Left cardiac atrium (tissue), 4 donors: ENCODE results near the gene ANTXR2. TPM values are rescaled to one million over a fixed set of nuclear protein-coding genes. Genes with fewer than 3 reads are reported as not detected.

Experiments used
- ATAC-seq, 2 donors: fragments of 200-7000 bp; cut with Tn5 transposase; one replicate each; pipeline ENCODE4 v1.9.1; 2020; ENCODE audit warnings: mild to moderate bottlenecking in 2 of 2, moderate library complexity in 2 of 2
- DNase-seq: peaks from one replicate; pipeline ENCODE4 v3.0.0-alpha.2; 2020
- intact Hi-C, 2 donors: fragments of 100-400 bp; cut with DNase I; formaldehyde crosslinking; loops; one replicate each; pipeline versions ENCODE4 v1.14.1 to v1.15.1; 2022 to 2023
- total RNA-seq, 2 donors: library from RNA; stranded (reverse); fragmentation: NEBNext Ultra II Directional; extraction: Animal tissue kit (Norgen Biotek cat#: 25700); gene quantifications; one replicate each; pipeline ENCODE4 v1.2.1, GENCODE V29; 2021
- donor health status: DM: no; HTN: yes; CAD: no.
- donor health status: DM: no; HTN: yes; CAD: no; lungs with severe emphysema.
- donor health status: DM: yes; HTN: yes; CAD: no.
- donor health status: Dilated cardiomyopathy.

Gene ANTXR2
- total RNA-seq, 2 donors from 2014 or later, result 39.3 to 49.8 TPM

DNA sequence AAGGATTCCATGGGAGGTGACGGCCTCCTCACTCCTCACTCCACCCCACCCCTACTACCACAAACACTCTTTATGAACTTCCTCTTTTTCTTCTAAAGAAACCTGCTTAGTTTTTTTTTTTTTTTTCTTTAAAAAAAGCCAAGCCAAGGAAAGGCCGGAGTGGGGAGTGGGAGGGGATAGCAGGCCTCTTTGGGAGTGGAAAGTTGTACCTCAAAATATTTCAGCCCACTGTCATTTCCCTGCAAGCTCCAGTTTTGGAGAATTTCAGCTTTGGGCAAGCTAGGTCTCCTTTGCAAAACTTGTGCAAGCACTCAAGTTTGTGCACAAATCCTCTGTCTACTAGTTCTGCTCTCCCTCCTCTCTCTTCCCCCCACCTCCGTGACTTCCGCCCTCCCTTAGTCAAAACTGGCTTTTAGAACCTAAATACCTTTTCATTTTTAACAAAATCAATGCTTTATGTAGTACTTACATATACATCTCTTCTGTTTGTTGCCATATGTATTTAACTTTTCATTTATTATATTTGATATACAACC lies 512 bp upstream of the ANTXR2 start:
- ATAC-seq (no peak), DNase-seq (no peak)
- intact Hi-C loops, result loop anchor here (10.0 kb wide), 1 partner anchor 111 kb away; no protein-coding TSS in a partner anchor

DNA sequence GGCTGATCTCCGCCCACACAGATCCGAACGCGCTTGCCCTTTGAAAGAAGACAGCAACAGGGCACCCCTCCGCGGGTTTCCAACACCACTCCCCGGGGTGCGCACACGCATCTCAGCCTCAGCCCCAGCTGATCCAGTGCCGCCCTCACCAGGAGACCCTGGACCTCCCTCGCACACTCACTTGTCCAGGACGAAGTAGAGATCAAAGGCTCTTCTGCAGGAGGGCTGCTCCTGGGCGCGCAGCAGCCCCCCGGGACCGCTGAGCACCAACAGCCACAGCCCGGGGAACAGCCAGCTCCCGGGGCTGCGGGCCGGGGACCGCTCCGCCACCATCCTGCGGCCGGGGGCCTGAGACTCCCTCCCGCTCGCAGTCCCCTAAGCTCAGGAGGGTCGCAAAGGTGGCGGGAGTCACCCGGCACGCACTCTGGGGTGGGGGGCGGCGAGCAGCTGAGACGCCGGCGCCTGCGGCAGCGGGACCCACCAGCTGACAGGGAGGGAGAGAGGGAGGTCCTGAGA lies 743 bp downstream of the ANTXR2 start:
- intact Hi-C loops, result loop anchor here (10.0 kb wide), 1 partner anchor 113 kb away; no protein-coding TSS in a partner anchor
- DNase-seq (peak; percentile 55), ATAC-seq (peak; percentile 53 to 55)

DNA sequence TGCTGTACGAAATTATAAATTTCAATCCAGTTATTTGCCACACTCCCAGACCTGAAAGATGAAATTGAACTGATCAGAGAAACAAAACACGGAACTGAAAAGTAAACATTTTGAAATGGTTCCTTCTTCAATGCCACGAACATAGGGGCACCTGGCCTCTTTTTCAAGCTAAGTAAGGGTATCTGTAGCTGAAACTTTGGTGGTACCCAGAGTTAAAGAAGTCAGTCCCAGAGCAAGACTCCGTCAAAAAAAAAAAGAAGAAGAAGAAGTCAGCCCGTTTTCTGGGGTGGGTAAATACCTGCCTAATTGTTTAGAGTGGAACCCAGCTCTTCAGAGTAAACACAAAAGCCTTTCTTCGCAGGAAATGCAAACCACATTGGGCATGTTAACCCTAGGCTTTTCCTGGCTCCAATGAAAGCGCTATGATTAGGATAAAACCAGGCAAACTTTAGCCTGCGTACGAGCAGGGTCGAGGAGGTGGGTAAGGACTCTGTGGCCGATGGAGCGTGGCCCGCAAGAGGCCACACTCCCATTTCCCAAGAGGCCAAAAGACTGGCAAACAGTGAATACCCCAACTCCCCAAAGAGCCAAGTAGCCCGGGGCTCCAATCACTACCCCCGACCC lies 1.3 kb downstream of the ANTXR2 start:
- DNase-seq (no peak), ATAC-seq (peak in 1 of 2 donors; percentile 1)
- intact Hi-C loops, result loop anchor here (10.0 kb wide), 1 partner anchor 113 kb away; no protein-coding TSS in a partner anchor

DNA sequence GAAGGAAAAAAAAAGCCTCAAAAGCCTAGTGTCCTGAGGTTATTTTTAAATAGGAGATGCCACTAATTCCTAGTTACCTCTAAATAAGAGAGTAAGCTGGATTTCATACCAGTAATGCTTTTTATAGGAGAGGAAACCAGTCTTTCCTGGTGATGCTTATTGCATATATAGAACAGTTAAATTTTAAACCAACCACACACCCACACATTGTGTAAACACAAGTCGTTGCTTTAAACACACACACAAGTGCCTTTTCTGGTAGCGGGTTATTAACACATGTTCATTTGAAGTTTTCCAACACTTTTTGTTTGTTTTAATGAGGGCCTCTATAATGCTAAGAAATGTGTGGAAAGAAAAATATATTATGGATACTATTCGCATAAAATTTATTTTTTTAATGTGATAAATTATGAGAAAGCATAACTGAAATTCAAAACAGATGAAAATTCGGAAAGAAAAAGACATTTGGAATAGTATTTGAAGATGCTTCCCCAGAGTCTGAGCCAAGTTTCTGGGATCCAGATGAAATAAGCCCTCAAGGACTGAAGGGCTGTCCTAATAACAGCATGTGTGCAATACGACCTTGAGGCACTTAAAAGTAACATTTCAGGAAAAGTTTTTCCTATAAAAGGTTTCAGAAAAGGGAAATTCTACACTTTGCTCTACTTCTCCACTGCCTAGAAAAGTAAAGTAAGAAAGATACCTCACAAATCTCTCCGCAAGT lies 2.0 kb downstream of the ANTXR2 start:
- DNase-seq (no peak), ATAC-seq (no peak)
- intact Hi-C loops, result loop anchor here (10.0 kb wide), 1 partner anchor 114 kb away; no protein-coding TSS in a partner anchor

DNA sequence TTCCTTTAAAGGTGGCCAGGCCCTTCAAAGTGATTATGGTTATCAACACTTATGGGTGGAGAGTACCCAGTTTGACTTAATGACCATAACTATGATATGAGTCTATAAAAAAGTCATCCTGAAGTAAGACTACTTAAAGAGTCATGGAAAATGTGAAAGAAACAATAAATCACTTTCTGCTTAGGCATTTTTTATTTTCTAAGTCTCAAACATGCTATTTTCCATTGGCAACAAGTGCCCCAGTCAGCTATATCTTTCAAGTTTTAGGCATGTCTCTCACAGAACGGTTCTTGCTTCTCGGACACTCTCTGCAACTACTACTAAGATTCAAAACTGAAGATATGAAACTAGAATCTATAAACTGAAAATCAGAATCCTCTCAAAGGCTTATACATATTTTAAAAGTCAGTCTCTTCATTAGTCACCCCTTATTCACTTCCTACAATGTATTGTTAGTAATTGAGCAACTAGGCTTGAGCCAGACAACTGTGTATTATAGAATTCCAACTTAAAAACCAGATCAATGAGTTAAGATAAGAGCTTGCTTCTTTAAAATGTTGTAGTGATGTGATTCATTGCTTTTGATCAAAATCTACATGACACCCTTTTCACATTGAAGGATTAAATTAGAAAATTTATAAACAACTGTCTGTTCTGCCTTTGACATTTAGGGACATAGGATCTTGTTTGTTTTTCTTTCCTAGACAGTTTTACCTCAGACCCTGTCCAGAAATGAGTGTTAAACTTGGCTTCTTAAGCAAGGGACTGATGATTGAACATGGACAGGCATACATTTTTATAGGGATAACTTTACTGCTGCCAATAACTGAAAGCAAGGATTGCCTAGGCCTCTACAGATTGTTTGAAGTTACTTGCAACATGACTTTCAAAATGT lies 2.9 kb downstream of the ANTXR2 start:
- intact Hi-C loops, result loop anchor here (10.0 kb wide), 1 partner anchor 115 kb away; no protein-coding TSS in a partner anchor
- ATAC-seq (no peak), DNase-seq (no peak)

DNA sequence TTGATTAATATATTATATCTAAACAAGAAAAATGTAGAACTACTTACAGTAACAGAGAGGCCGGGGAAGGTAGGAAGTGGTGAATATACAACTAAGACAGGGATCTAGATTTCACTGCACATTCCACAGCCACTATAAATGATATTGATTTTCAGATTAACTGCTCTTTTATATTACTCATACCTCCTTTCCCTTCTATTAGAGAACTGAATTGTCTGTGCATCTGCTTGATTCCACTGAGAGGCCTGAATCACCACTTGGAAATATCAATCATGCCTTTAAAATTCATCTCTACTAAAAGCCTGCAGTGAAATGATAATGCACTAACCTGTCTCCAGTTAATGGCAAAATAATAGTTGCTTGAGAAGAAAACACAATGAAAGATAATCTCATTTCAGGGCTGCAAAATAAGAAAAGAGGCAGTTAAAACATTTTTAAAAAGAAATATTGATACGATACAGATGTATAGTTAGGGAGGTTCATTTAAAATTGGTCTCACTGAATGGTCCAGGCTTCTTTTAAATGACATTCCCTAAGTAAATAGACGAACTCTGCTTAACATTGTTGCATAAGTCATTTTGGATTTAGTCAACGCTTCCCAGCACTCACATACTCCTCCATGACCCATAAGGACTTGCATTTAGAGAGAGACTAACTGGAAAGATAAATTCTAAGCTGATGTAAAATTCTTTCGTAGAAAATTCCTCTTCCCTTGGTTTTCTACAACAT lies 3.8 kb downstream of the ANTXR2 start:
- intact Hi-C loops, result no loop called here
- ATAC-seq, result no peak
- no peak for DNase-seq

DNA sequence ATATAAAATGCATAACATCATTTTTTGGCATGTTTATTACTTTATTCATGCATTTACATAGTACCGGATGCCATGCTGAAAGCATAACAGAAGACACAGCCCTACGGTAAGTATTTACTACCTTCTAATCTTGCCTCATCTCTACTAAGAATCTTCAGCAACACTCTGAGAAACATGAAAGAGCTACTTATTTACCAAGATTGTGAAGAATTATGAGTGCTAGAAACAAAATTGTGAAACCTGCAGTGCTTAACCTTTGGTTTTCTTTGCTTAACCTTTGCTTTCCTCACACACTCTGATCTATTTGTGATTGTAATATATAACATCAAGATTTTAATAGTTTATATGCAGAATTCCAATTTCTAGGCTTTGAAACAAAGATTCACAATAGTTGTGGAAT lies 7.4 kb downstream of the ANTXR2 start:
- ATAC-seq (no peak), DNase-seq (no peak)
- intact Hi-C loops, result no loop called here

DNA sequence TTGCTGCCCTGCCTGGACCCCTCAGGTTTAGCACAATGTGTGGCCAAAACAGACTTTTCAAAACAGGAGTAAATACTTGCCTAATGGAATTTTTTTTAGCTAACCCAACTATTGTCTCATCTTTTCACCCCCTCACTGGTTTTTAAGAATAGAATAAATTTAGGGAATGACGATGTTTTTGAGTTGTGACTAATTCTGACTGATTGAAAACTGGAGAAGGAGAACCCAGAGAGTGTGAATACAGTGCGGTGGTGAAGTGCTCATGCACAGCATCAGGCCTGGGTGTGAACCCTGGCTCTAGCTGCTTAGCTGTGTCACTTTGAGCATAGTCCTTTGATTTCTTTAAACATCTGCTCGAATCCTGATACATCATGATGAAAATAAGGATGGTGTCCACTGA lies 10.5 kb downstream of the ANTXR2 start:
- DNase-seq, result no peak
- intact Hi-C loops, result no loop called here
- no peak for ATAC-seq

DNA sequence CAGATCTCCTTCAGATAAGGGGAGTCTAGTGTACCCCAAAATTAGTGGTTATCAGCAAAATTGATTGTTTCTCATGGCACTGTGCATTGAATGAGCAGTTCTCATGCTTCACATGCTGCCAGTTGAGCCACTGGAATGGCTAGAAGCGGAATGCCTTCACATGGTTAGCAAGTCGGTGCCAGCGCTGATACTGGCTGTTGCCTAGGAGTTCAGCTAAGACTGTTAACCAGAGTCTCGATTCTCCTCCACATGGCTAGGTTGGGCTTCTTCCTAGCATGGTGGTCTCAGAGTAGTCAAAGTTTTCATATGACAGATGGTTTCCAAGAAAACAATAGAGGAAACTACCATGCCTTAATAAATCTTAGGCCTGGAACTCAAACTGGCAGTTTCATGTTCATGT lies 12.2 kb downstream of the ANTXR2 start:
- intact Hi-C loops, result no loop called here
- no peak for DNase-seq
- no peak for ATAC-seq

DNA sequence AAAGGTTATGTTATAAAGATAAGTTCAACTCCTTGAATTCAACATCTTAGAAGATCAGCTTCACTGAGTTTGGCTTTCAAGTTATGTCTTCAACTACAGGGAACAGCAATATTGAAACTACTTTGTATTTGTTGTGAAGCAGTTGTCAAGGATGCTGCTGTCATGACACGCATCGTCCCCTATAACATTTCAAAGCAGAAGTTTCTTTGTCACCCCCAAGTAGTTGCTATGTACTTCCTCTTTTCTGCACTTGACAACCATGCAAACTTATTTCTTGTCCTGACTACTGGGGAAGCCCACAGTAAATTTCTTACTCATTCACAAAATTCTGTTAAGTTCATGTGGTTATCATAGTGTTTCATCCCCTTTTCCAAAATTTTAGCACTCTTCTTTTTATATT lies 14.3 kb downstream of the ANTXR2 start:
- intact Hi-C loops, result no loop called here
- DNase-seq (no peak), ATAC-seq (peak in 1 of 2 donors; percentile 79)

DNA sequence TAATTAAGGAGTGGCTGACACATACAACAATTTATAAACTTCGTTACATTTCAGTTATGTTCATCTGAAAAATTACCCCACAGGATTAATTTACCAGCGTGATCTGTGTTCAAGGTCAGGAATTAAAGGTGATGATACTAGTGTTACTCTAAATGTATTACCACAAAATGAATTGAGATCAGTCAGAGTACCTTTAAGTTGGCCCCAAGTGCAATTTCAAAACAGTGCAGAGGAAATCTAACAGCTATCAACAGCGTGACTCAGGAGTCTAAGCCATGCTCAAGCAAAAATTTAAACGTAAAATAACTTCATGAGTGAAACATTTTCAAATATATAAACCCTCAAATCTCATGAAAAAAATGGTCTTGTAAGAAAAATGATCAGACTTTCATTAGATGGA lies 18.7 kb downstream of the ANTXR2 start:
- ATAC-seq, result no peak
- intact Hi-C loops, result no loop called here
- no peak for DNase-seq

DNA sequence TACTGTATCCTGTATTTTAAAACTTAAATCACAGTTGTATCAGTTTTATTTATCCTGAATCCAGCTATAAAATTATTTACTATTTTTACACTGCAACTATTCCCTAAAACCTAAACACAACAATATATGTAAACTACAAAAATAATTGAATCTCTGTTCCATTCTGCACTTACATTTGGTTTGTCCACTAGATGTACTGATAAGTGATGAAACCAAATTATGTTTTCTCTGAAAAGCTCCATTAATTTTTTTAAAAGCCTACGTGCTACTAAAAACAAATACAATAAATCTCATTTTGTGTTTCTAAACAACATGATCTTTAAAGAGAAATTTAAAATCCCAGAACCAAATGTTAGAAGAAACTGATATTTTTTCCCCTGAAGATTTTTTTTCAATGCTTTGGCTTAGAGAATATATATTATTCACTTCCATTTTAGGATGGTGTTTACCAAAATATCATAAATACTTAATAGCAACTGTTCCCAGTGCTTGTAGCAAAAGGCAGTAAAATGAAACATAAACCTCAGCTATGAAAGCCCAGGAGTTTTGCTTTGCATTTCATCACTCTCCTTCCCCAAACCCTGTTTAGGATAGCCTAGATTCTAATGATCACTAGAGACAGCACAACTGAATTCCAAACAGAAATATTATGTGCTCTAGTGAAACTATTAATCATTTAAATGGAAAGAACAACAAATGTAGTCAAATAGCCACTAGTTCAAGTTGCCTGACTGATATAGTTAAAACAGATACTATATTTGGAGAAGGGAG lies 19.7 kb downstream of the ANTXR2 start:
- DNase-seq (no peak), ATAC-seq (no peak)
- intact Hi-C loops, result no loop called here

DNA sequence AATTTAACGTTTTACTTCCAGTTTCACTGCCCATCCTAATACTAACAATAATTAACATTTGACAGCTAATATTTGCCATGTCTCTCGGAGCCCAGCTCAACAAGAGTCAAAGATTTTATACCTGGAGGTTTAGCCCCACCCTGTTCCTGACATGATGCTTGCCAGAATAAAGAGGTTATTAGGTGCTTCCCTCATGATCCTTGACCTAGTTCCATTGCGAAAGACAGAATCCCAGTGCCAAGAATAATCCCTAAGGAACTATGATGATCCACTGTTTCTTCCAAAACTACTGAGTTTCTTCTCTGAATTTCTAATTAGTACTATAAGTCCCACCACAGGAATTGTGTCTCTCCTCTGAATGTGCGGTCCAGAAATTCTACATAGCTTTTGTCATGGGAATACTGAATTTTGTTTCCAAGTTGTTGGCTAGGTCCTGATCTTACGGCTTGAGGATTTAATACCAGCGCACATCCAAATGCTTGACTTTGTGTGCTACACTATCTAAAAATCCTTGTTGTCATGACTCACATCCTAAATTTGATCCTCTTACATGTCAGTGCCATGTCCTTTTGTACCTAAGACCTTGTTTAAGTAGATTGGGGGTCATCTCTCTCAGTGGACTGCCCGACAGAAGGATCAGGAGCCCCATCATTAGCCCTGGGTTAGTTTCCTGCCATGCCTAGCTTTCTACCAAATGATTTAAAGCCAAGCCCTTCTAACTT lies 23.1 kb downstream of the ANTXR2 start:
- DNase-seq (no peak), ATAC-seq (peak in 1 of 2 donors; percentile 18)
- intact Hi-C loops, result no loop called here

DNA sequence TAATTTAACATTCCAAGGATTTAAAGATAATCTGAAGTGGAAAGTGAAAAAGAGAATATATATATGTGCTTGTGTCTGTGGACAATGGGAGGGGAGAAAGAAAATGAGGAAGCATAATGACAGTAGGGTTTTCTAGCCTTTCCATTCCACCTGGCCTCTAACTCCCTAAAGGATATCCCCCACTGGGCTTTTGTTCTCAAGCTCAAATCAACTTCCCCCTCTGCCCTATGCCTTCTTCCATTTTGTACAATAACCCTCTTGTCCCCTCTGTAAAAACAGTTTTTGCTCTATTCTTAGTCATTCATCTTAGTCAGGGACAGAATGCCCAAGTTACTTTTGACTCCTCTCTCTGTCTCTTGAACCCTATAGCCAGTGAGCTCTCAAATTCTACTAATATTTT lies 23.6 kb downstream of the ANTXR2 start:
- intact Hi-C loops, result no loop called here
- DNase-seq (no peak), ATAC-seq (no peak)

DNA sequence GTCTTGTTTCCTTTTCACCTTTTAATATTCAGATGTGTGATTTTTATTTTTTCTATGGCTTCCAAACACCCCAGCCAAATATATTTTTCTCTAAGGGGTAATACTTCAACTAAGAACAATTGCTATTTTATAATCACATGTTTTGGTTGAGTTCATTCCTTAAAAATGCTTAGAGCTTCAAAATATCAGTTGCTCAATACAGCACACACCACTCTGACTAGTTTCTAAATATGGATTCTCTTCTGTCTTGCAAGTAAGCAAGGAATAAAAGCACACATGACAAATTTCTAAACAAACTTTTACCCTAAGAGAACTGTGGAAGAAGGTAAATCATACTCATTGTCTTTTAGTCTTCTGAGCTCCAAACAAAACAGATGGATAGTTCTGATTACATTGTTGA lies 27.2 kb downstream of the ANTXR2 start:
- DNase-seq (no peak), ATAC-seq (peak; percentile 57 to 59)
- intact Hi-C loops, result no loop called here

DNA sequence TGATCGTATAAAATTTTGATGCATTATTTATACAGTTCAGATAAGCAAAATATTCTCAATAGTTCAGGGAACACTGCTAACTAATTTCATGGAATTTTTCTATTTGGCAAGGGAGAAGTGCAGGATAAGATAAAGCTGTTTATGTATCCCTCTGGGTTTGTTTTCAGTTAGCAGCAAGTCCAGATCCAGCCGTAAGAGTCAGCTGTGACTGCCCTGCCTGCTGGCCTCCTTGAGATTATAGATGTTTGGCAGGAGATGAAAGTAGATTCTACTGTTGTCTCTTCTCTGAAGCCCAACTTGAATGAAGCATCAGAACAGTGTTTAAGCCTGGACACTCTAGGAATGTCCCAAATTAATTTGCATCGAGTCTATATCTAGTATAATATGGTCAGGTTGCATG lies 29.5 kb downstream of the ANTXR2 start:
- intact Hi-C loops, result no loop called here
- DNase-seq (no peak), ATAC-seq (peak; percentile 80 to 86)

DNA sequence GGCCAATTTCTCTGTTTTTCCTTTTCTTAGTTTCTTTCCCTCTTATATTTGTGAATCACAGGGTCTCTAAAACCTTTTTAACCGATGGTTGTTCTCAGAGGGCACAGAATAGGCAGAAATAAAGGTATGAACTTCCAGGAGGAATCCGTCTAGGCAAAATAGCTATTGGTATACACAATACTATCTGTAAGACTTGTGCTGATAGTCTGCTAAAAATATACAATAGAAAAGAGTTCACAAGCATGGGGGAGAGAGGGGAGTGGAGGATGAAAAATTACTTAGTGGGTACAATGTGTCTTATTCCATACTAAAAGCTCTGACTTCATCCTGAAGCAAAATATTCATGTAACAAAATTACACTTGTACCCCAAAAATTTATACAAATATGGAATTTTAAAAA lies 30.2 kb downstream of the ANTXR2 start:
- ATAC-seq (no peak), DNase-seq (no peak)
- intact Hi-C loops, result no loop called here
